GM18861 (cell line): ENCODE data around the gene VRK3.
"Not testable (repeated sequence)": the region's sequence is repeated elsewhere in the genome, so short reads cannot be mapped to it uniquely, and the experiment has no call there.

ENCODE experiments used
- ATAC-seq: cut with Tn5 transposase; IDR thresholded peaks from one replicate; pipeline ENCODE4 v1.9.1; 2021; ENCODE audit not compliant: unreplicated experiment

Gene VRK3

GRCh38 chr19:49988433-49988832 is 36.7 kb downstream of the VRK3 start:
- ATAC-seq, result no peak

GRCh38 chr19:49988007-49988406 is 37.2 kb downstream of the VRK3 start:
- no peak for ATAC-seq

GRCh38 chr19:49987159-49987698 is 37.9 kb downstream of the VRK3 start:
- peak; percentile 36 for ATAC-seq

- ATAC-seq, result no peak
Measured at GRCh38 chr19:49986354-49986753, 38.8 kb downstream of the VRK3 start.

GRCh38 chr19:49985871-49986270 is 39.3 kb downstream of the VRK3 start:
- no peak for ATAC-seq

- no peak for ATAC-seq
Measured at GRCh38 chr19:49984491-49984890, 40.7 kb downstream of the VRK3 start.

- no peak for ATAC-seq
Measured at GRCh38 chr19:49983645-49984229, 41.4 kb downstream of the VRK3 start.

- ATAC-seq, result no peak
Measured at GRCh38 chr19:49981603-49982593, 43.3 kb downstream of the VRK3 start.

GRCh38 chr19:49978324-49978723 is 46.8 kb downstream of the VRK3 start:
- ATAC-seq, result no peak

GRCh38 chr19:49977881-49978280 is 47.3 kb downstream of the VRK3 start:
- ATAC-seq, result no peak

GRCh38 chr19:49977076-49977475 is 48.1 kb downstream of the VRK3 start:
- ATAC-seq, result no peak

- ATAC-seq, result no peak
Measured at GRCh38 chr19:49976496-49976895, 48.7 kb downstream of the VRK3 start.

- ATAC-seq, result no peak
Measured at GRCh38 chr19:49975051-49975450, 50.1 kb downstream of the VRK3 start.

- no peak for ATAC-seq
Measured at GRCh38 chr19:49973987-49974386, 51.2 kb downstream of the VRK3 start.

GRCh38 chr19:49972841-49973240 is 52.3 kb downstream of the VRK3 start:
- ATAC-seq, result no peak

GRCh38 chr19:49971991-49972411 is 53.2 kb downstream of the VRK3 start:
- no peak for ATAC-seq

- not testable (repeated sequence) for ATAC-seq
Measured at GRCh38 chr19:49969355-49969754, 55.8 kb downstream of the VRK3 start.

GRCh38 chr19:49968279-49968922 is 56.8 kb downstream of the VRK3 start:
- no peak for ATAC-seq

- not testable (repeated sequence) for ATAC-seq
Measured at GRCh38 chr19:49960980-49961379, 64.2 kb downstream of the VRK3 start, which contains the start of gene SIGLEC11. TSS of gene SIGLEC11 (minus strand) at chr19:49961172. CDS start at chr19:49961081, 91 bp downstream.

GRCh38 chr19:49959892-49960291 is 65.3 kb downstream of the VRK3 start:
- not testable (repeated sequence) for ATAC-seq

GRCh38 chr19:49958596-49958995 is 66.6 kb downstream of the VRK3 start:
- ATAC-seq, result not testable (repeated sequence)
